Measurements from ENCODE around the gene GPR42.
"Not testable (repeated sequence)": the region's sequence is repeated elsewhere in the genome, so short reads cannot be mapped to it uniquely, and the experiment has no call there.

The GPR42 gene

GRCh38 chr19:35378356-35378755 is 7.5 kb downstream of the GPR42 start:
- Histone ChIP-seq H3K27me3 (ENCODE audit: control insufficient read depth, insufficient read depth, low read length, poor library complexity, severe bottlenecking) (no peaks in the 10 kb centered on the region), H3K9me3 (ENCODE audit: control insufficient read depth, low read length) (no peaks in the 10 kb centered on the region), H3K36me3 (ENCODE audit: control insufficient read depth, insufficient read depth, low read length) (no peaks in the 10 kb centered on the region), H3K27ac (ENCODE audit: insufficient read depth, low read depth, low read length, poor library complexity, severe bottlenecking) (no peak overlapping the region), H3K4me1 (ENCODE audit: control insufficient read depth, insufficient read depth, low read length) (no peaks in the 10 kb centered on the region), H3K4me3 (ENCODE audit: insufficient read depth, low read depth, low read length) (no peak overlapping the region)
- 92 to 94% methylated on average over 3 of the region's 3 CpGs for WGBS, 2 experiments

DNA sequence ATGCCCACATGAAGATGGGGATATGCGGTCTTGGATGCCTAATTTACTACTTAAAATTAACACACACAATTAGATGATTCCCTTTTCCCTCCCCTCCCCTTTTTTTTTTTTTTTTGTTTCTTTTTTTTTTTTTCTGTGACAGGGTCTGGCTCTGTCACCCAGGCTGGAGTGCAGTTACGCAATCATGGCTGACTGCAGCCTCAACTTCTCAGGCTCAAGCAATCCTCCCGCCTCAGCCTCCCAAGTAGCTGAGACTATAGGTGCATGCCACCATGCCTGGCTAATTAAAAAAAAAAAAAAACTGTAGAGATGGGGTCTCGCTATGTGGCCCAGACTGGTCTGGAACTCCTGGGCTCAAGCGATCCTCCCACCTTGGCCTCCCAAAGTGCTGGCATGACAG is 8.7 kb downstream of the GPR42 start:
- not testable (repeated sequence) for H3K27me3 ChIP-seq (ENCODE audit: control insufficient read depth, insufficient read depth, low read length, poor library complexity, severe bottlenecking); H3K4me1 ChIP-seq (ENCODE audit: control insufficient read depth, insufficient read depth, low read length); H3K4me3 ChIP-seq (ENCODE audit: insufficient read depth, low read depth, low read length); H3K36me3 ChIP-seq (ENCODE audit: control insufficient read depth, insufficient read depth, low read length); H3K9me3 ChIP-seq (ENCODE audit: control insufficient read depth, low read length); H3K27ac ChIP-seq (ENCODE audit: insufficient read depth, low read depth, low read length, poor library complexity, severe bottlenecking)
- WGBS, 2 experiments, result 92 to 93% methylated on average over 5 of the region's 5 CpGs

- Histone ChIP-seq H3K27me3 (ENCODE audit: control insufficient read depth, insufficient read depth, low read length, poor library complexity, severe bottlenecking) (no peaks in the 10 kb centered on the region), H3K27ac (ENCODE audit: insufficient read depth, low read depth, low read length, poor library complexity, severe bottlenecking) (no peak overlapping the region), H3K36me3 (ENCODE audit: control insufficient read depth, insufficient read depth, low read length) (no peaks in the 10 kb centered on the region), H3K9me3 (ENCODE audit: control insufficient read depth, low read length) (peaks cover 2% of the 10 kb centered on the region), H3K4me1 (ENCODE audit: control insufficient read depth, insufficient read depth, low read length) (no peaks in the 10 kb centered on the region), H3K4me3 (ENCODE audit: insufficient read depth, low read depth, low read length) (no peak overlapping the region)
- WGBS, 2 experiments, result 81 to 86% methylated on average over 1 of the region's 1 CpG
Observed at GRCh38 chr19:35379992-35380391, 9.1 kb downstream of the GPR42 start.

DNA sequence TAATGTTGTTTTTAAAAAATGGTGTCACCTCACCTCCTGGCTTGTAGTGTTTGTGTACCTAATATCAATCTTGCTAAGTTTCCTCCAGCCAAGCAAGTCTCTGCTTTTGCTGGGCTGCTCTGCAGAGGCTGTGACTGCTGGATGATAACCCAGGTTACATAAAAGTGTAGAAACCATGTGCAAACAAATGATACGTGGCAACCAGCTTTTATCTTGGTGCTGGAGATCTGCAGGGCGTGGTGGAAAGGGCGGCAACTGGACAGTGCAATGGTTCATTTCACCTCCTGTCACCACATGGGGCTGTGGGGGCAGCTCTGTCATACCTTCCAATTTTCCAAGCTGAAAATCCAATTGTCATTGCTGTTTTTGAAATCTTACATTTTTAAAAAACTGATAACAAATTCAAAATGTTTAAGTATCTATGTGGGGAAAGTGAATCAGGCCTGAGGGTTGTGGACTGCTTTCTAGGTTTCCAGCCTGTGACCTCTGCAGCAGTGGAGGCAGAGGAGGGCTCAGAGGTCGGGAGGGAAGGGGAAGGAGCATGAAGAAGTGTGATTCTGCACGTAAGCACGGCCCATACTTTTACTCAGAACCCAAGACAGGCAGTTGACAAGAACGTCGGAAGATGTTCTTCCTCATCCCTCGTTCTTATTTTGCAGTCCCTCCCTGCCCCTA is 9.7 kb downstream of the GPR42 start:
- WGBS, 2 experiments, result 84 to 85% methylated on average over 9 of the region's 9 CpGs
- Histone ChIP-seq H3K27ac (ENCODE audit: insufficient read depth, low read depth, low read length, poor library complexity, severe bottlenecking) (no peak overlapping the region), H3K9me3 (ENCODE audit: control insufficient read depth, low read length) (peaks cover 2% of the 10 kb centered on the region)

DNA sequence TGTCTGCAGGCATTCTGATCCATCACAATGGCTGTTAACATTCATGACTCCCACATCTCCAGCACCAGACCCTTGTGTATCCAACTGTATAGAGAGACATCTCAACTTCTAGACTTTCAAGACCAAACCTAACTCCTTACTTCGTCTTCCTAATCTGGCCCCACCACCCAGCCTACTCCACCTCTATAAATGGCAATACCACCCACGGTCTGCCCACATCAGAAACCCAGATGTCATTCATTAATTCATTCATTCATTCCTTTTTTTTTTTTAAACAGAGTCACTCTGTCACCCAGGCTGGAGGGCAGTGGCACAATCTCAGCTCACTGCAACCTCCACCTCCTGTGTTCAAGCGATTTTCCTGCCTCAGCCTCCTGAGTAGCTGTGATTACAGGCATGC is 10.4 kb downstream of the GPR42 start:
- Histone ChIP-seq H3K27me3 (ENCODE audit: control insufficient read depth, insufficient read depth, low read length, poor library complexity, severe bottlenecking) (no peaks in the 10 kb centered on the region), H3K36me3 (ENCODE audit: control insufficient read depth, insufficient read depth, low read length) (no peaks in the 10 kb centered on the region), H3K4me1 (ENCODE audit: control insufficient read depth, insufficient read depth, low read length) (no peaks in the 10 kb centered on the region), H3K27ac (ENCODE audit: insufficient read depth, low read depth, low read length, poor library complexity, severe bottlenecking) (no peak overlapping the region), H3K9me3 (ENCODE audit: control insufficient read depth, low read length) (peaks cover 2% of the 10 kb centered on the region), H3K4me3 (ENCODE audit: insufficient read depth, low read depth, low read length) (no peak overlapping the region)
- 78 to 87% methylated on average over 3 of the region's 3 CpGs for WGBS, 2 experiments

More for the DNA sequence above, 9.7 kb downstream of the GPR42 start:
- no peaks in the 10 kb centered on the region for H3K4me1 ChIP-seq (ENCODE audit: control insufficient read depth, insufficient read depth, low read length)
- no peaks in the 10 kb centered on the region for H3K36me3 ChIP-seq (ENCODE audit: control insufficient read depth, insufficient read depth, low read length)
- no peaks in the 10 kb centered on the region for H3K27me3 ChIP-seq (ENCODE audit: control insufficient read depth, insufficient read depth, low read length, poor library complexity, severe bottlenecking)
- H3K4me3 ChIP-seq (ENCODE audit: insufficient read depth, low read depth, low read length), result no peak overlapping the region

GRCh38 chr19:35381926-35382325 is 11.1 kb downstream of the GPR42 start:
- Histone ChIP-seq H3K4me1 (ENCODE audit: control insufficient read depth, insufficient read depth, low read length) (no peaks in the 10 kb centered on the region), H3K9me3 (ENCODE audit: control insufficient read depth, low read length) (peaks cover 2% of the 10 kb centered on the region), H3K36me3 (ENCODE audit: control insufficient read depth, insufficient read depth, low read length) (no peaks in the 10 kb centered on the region), H3K27ac (ENCODE audit: insufficient read depth, low read depth, low read length, poor library complexity, severe bottlenecking) (no peak overlapping the region), H3K4me3 (ENCODE audit: insufficient read depth, low read depth, low read length) (no peak overlapping the region), H3K27me3 (ENCODE audit: control insufficient read depth, insufficient read depth, low read length, poor library complexity, severe bottlenecking) (no peaks in the 10 kb centered on the region)
- WGBS, 2 experiments, result 93 to 95% methylated on average over 6 of the region's 6 CpGs

DNA sequence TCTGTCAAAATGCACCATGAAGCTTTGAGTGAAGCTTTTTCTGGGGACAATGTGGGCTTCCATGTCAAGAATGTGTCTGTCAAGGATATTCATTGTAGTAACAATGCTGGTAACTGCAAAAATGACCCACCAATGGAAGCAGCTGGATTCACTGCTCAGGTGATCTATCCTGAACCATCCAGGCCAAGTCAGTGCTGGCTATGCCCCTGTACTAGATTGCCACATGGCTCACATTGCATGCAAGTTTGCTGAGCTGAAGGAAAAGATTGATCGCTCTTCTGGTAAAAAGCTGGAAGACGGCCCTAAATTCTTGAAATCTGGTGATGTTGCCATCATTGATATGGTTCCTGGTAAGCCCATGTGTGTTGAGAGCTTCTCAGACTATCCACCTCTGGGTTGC is 12.7 kb downstream of the GPR42 start:
- WGBS, 2 experiments, result 90 to 91% methylated on average over 2 of the region's 2 CpGs
- H3K9me3 ChIP-seq (ENCODE audit: control insufficient read depth, low read length), result peaks cover 2% of the 10 kb centered on the region
- H3K27ac ChIP-seq (ENCODE audit: insufficient read depth, low read depth, low read length, poor library complexity, severe bottlenecking), result no peak overlapping the region
- H3K4me3 ChIP-seq (ENCODE audit: insufficient read depth, low read depth, low read length), result no peak overlapping the region
- H3K27me3 ChIP-seq (ENCODE audit: control insufficient read depth, insufficient read depth, low read length, poor library complexity, severe bottlenecking), result no peaks in the 10 kb centered on the region
- no peaks in the 10 kb centered on the region for H3K36me3 ChIP-seq (ENCODE audit: control insufficient read depth, insufficient read depth, low read length)
- H3K4me1 ChIP-seq (ENCODE audit: control insufficient read depth, insufficient read depth, low read length), result no peaks in the 10 kb centered on the region

- Histone ChIP-seq H3K4me3 (ENCODE audit: insufficient read depth, low read depth, low read length) (no peak overlapping the region), H3K9me3 (ENCODE audit: control insufficient read depth, low read length) (peaks cover 2% of the 10 kb centered on the region), H3K4me1 (ENCODE audit: control insufficient read depth, insufficient read depth, low read length) (peaks cover 5% of the 10 kb centered on the region), H3K27ac (ENCODE audit: insufficient read depth, low read depth, low read length, poor library complexity, severe bottlenecking) (no peak overlapping the region), H3K27me3 (ENCODE audit: control insufficient read depth, insufficient read depth, low read length, poor library complexity, severe bottlenecking) (no peaks in the 10 kb centered on the region), H3K36me3 (ENCODE audit: control insufficient read depth, insufficient read depth, low read length) (no peaks in the 10 kb centered on the region)
- 93% methylated on average over 6 of the region's 6 CpGs for WGBS, 2 experiments
Observed at GRCh38 chr19:35388277-35389054, 17.6 kb downstream of the GPR42 start.

- Histone ChIP-seq H3K27me3 (ENCODE audit: control insufficient read depth, insufficient read depth, low read length, poor library complexity, severe bottlenecking) (no peaks in the 10 kb centered on the region), H3K9me3 (ENCODE audit: control insufficient read depth, low read length) (peaks cover 2% of the 10 kb centered on the region), H3K4me1 (ENCODE audit: control insufficient read depth, insufficient read depth, low read length) (peaks cover 5% of the 10 kb centered on the region), H3K36me3 (ENCODE audit: control insufficient read depth, insufficient read depth, low read length) (no peaks in the 10 kb centered on the region), H3K27ac (ENCODE audit: insufficient read depth, low read depth, low read length, poor library complexity, severe bottlenecking) (no peak overlapping the region), H3K4me3 (ENCODE audit: insufficient read depth, low read depth, low read length) (no peak overlapping the region)
- 87 to 92% methylated on average over 6 of the region's 6 CpGs for WGBS, 2 experiments
Observed at GRCh38 chr19:35389192-35389861, 18.5 kb downstream of the GPR42 start.

All from ectodermal cell (in vitro differentiated cells).